Measurements from ENCODE around the gene FARSA. TPM values are rescaled to one million over a fixed set of nuclear protein-coding genes. Genes with fewer than 3 reads are reported as not detected.
A peak's percentile ranks its signal among the peaks of the same experiment; 100 is the strongest.

Gene FARSA
- total and polyA plus RNA-seq, 2 of the 8 experiments (the other 6 are each of a cell fraction or from before 2014, with no cell fraction given), result 61.0 to 103 TPM

- no peak overlapping the region for H3K23ac ChIP-seq (ENCODE audit: insufficient read length)
- WGBS, 2 experiments (ENCODE audit: extremely low coverage in 1 of 2, insufficient coverage in 1 of 2, insufficient read length in 1 of 2, insufficient replicate concordance in 2 of 2, low coverage in 1 of 2, low lambda C conversion rate in 2 of 2, missing lambda C conversion rate in 1 of 2), result 8% methylated on average over 51 of the region's 54 CpGs; no CpG with 5 or more reads in 1 of the 2 experiments
- no peak for DNase-seq (ENCODE audit: low read depth in 1 of 2, low spot score in 2 of 2)
- TF ChIP-seq CBX5 (IDR thresholded peaks at IDR 0.05; ENCODE audit: low read depth, low read length) (no peak), SIN3A (conservative IDR thresholded peaks at IDR 0.05 in 1 of 2, IDR thresholded peaks at IDR 0.05 in 1 of 2; ENCODE audit: low read depth in 1 of 2, low read length in 2 of 2) (peak in 1 of 2 experiments; percentile 34; a peak in 1 of 4 replicates), SP1 (IDR thresholded peaks at IDR 0.05; ENCODE audit: low read depth, low read length) (peak; percentile 40; the same call in 1 of the 2 replicates), TAF7 (optimal IDR thresholded peaks at IDR 0.05; ENCODE audit: borderline replicate concordance, low read depth, low read length) (peak; percentile 30), SP4 (IDR thresholded peaks at IDR 0.05; ENCODE audit: low read length) (no peak), ASH2L (IDR thresholded peaks at IDR 0.05; ENCODE audit: low read length) (peak; percentile 27), BRCA1 (IDR thresholded peaks at IDR 0.05; ENCODE audit: low read depth, low read length) (no peak), KDM4A (IDR thresholded peaks at IDR 0.05; ENCODE audit: low read depth, low read length, severe bottlenecking) (peak; percentile 48)
- TF ChIP-seq, protein P1, sequence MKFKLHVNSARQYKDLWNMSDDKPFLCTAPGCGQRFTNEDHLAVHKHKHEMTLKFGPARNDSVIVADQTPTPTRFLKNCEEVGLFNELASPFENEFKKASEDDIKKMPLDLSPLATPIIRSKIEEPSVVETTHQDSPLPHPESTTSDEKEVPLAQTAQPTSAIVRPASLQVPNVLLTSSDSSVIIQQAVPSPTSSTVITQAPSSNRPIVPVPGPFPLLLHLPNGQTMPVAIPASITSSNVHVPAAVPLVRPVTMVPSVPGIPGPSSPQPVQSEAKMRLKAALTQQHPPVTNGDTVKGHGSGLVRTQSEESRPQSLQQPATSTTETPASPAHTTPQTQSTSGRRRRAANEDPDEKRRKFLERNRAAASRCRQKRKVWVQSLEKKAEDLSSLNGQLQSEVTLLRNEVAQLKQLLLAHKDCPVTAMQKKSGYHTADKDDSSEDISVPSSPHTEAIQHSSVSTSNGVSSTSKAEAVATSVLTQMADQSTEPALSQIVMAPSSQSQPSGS (IDR thresholded peaks at IDR 0.05; ENCODE audit: low read length), result no peak
Observed at GRCh38 chr19:12938779-12939601, 5.5 kb upstream of the FARSA start.

More at GRCh38 chr19:12938779-12939601, 5.5 kb upstream of the FARSA start:
- Histone ChIP-seq H3K14ac (ENCODE audit: insufficient read length) (no peak overlapping the region), H2BK120ac (replicated peaks; ENCODE audit: low read depth, low read length) (no peak overlapping the region), H4K5ac (ENCODE audit: insufficient read length, low read depth, low read length) (peak overlapping the region; percentile 7), H2BK5ac (ENCODE audit: low read depth, low read length) (peak overlapping the region; percentile 75; the same call in 1 of the 2 replicates), H2BK20ac (ENCODE audit: low read length) (no peak overlapping the region), H2BK15ac (ENCODE audit: low read length) (no peak overlapping the region), H3K9me3 (ENCODE audit: insufficient read depth in 2 of 2, low read depth in 1 of 2, low read length in 1 of 2) (no peaks in the 10 kb centered on the region), H3K27ac (ENCODE audit: low read depth, low read length) (peak overlapping the region; percentile 32; the same call in 1 of the 2 replicates), H4K8ac (ENCODE audit: extremely low read depth, insufficient read depth, low read length) (peak overlapping the region; percentile 47), H3K36me3 (ENCODE audit: control insufficient read depth in 2 of 4, insufficient read depth in 4 of 4, low read length in 3 of 4) (peaks cover 19 to 48% (median 36%) of the 10 kb centered on the region in 4 experiments), H2BK12ac (ENCODE audit: low read depth, low read length) (no peak overlapping the region), H3K79me2 (ENCODE audit: control insufficient read depth in 1 of 2, insufficient read depth in 2 of 2, low read length in 2 of 2) (peaks cover 13 to 26% of the 10 kb centered on the region in 2 experiments), H2AK5ac (ENCODE audit: low read depth, low read length) (no peak overlapping the region), H3K4me2 (ENCODE audit: insufficient read depth in 1 of 2, low read depth in 2 of 2, low read length in 2 of 2) (peak overlapping the region; percentile 75 to 90), H3K9ac (replicated peaks in 1 of 4; ENCODE audit: extremely low read depth in 1 of 4, low read depth in 3 of 4, low read length in 3 of 4) (peak overlapping the region; percentile 42 to 95 (median 80)), H3K18ac (ENCODE audit: extremely low read depth, low read length) (no peak overlapping the region; the same call in 1 of the 2 replicates), H3K4me3 (ENCODE audit: extremely low read depth in 1 of 4, insufficient read depth in 2 of 4, low read depth in 3 of 4, low read length in 4 of 4) (peak overlapping the region; percentile 68 to 97 (median 93)), H3K27me3 (replicated peaks in 1 of 4; ENCODE audit: control insufficient read depth in 3 of 4, extremely low read depth in 1 of 4, insufficient read depth in 3 of 4, low read length in 3 of 4) (no peaks in the 10 kb centered on the region), H3K79me1 (ENCODE audit: low read depth, low read length) (no peaks in the 10 kb centered on the region; the same call in 1 of the 2 replicates), H4K91ac (replicated peaks; ENCODE audit: insufficient read length, low read length) (peak overlapping the region; percentile 68), H3K4me1 (replicated peaks in 1 of 4; ENCODE audit: control insufficient read depth in 3 of 4, insufficient read depth in 4 of 4, low read length in 3 of 4) (peaks cover 0 to 23% (median 13%) of the 10 kb centered on the region in 4 experiments; a peak in 6 of 7 replicates), H3K23me2 (ENCODE audit: low read depth, low read length) (peaks cover 11% of the 10 kb centered on the region; the same call in 1 of the 2 replicates), H4K20me1 (replicated peaks in 1 of 2; ENCODE audit: control insufficient read depth in 1 of 2, insufficient read depth in 2 of 2, low read length in 2 of 2) (peaks cover 12 to 18% of the 10 kb centered on the region in 2 experiments), H3K4ac (replicated peaks; ENCODE audit: insufficient read length, low read depth, low read length) (peak overlapping the region; percentile 19), H2AFZ (ENCODE audit: low read length) (no peak overlapping the region), H3K56ac (replicated peaks; ENCODE audit: insufficient read length, low read depth, low read length) (peak overlapping the region; percentile 21)
- CTCF ChIA-PET (ENCODE audit: partially characterized antibody), result interaction anchor here (0.6 to 2.1 kb wide), 3 partner anchors 26 to 78 kb away, joined by 3 to 9 read pairs (median 5); no protein-coding TSS in a partner anchor
- POLR2A ChIA-PET (ENCODE audit: partially characterized antibody), result interaction anchor here (0.7 to 3.3 kb wide), 15 partner anchors 7 to 211 kb away, joined by 3 to 71 read pairs (median 10); partner anchors contain the start of genes DNASE2, GADD45GIP1, GCDH and IER2
- no peak for FAIRE-seq
